Parathyroid adenoma (tissue), 2 donors: ENCODE measurements around the gene FPR1.

Experiments
- H2AFZ ChIP-seq: fragments of 300-600 bp; sonication (generic); one replicate; pipeline ENCODE4 v1.7.0; 2017; ENCODE audit warnings: antibody characterized with exemption, mild to moderate bottlenecking
- H3K27ac ChIP-seq: fragments of 300-600 bp; sonication (generic); one replicate; pipeline ENCODE4 v1.7.0; 2017
- H3K27me3 ChIP-seq: fragments of 300-600 bp; sonication (generic); one replicate; pipeline ENCODE4 v1.7.0; 2017; ENCODE audit warnings: low read length; ENCODE audit not compliant: control insufficient read depth, insufficient read depth
- H3K36me3 ChIP-seq: fragments of 300-600 bp; sonication (generic); one replicate; pipeline ENCODE4 v1.7.0; 2017; ENCODE audit warnings: low read length; ENCODE audit not compliant: control insufficient read depth, insufficient read depth
- H3K4me1 ChIP-seq: fragments of 300-600 bp; sonication (generic); one replicate; pipeline ENCODE4 v1.7.0; 2017; ENCODE audit warnings: control low read depth
- H3K4me2 ChIP-seq: fragments of 300-600 bp; sonication (generic); one replicate; pipeline ENCODE4 v1.7.0; 2017; ENCODE audit warnings: low read length
- H3K4me3 ChIP-seq: fragments of 300-600 bp; sonication (generic); one replicate; pipeline ENCODE4 v1.7.0; 2017; ENCODE audit warnings: low read depth, low read length
- H3K79me2 ChIP-seq: fragments of 300-600 bp; sonication (generic); one replicate; pipeline ENCODE4 v1.7.0; 2017; ENCODE audit warnings: control low read depth
- H3K9ac ChIP-seq: fragments of 300-600 bp; sonication (generic); one replicate; pipeline ENCODE4 v1.7.0; 2017; ENCODE audit warnings: mild to moderate bottlenecking
- H3K9me3 ChIP-seq: fragments of 300-600 bp; sonication (generic); one replicate; pipeline ENCODE4 v1.7.0; 2017; ENCODE audit warnings: low read length; ENCODE audit not compliant: control insufficient read depth
- TF ChIP-seq, protein P1 (sequence below): fragments of 300-600 bp; sonication (generic); IDR thresholded peaks from one replicate; pipeline ENCODE4 v1.7.0; 2017; ENCODE audit warnings: antibody characterized with exemption, mild to moderate bottlenecking
- donor health status: primary hyperparathyroidism.

Gene FPR1

DNA sequence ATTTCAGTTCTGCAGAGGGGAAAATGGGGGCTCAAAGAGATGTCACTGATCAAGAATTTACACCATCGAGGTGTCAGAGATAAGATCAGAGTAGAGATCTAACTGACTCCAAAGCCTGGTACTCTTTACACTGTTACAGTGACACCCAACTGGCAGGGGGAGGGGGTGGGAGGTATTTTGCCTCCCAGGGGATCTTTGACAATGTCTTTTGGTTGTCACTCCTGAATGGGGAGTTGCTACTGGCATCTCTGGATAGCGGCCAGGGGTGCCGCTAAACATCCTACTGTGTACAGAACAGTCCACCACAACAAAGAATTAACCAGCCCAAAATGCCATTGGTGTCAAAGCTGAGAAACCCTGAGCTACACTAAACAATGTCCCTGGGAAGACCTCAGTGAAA is 46.4 kb upstream of the FPR1 start:
- Histone ChIP-seq H3K79me2 (no peaks in the 10 kb centered on the region), H3K4me2 (no peak overlapping the region), H3K27ac (peak overlapping the region; percentile 98), H3K4me1 (peaks cover 42% of the 10 kb centered on the region), H3K9me3 (no peaks in the 10 kb centered on the region), H3K27me3 (no peaks in the 10 kb centered on the region), H3K9ac (no peak overlapping the region), H3K4me3 (no peak overlapping the region), H2AFZ (no peak overlapping the region), H3K36me3 (no peaks in the 10 kb centered on the region)
- TF ChIP-seq, protein P1, sequence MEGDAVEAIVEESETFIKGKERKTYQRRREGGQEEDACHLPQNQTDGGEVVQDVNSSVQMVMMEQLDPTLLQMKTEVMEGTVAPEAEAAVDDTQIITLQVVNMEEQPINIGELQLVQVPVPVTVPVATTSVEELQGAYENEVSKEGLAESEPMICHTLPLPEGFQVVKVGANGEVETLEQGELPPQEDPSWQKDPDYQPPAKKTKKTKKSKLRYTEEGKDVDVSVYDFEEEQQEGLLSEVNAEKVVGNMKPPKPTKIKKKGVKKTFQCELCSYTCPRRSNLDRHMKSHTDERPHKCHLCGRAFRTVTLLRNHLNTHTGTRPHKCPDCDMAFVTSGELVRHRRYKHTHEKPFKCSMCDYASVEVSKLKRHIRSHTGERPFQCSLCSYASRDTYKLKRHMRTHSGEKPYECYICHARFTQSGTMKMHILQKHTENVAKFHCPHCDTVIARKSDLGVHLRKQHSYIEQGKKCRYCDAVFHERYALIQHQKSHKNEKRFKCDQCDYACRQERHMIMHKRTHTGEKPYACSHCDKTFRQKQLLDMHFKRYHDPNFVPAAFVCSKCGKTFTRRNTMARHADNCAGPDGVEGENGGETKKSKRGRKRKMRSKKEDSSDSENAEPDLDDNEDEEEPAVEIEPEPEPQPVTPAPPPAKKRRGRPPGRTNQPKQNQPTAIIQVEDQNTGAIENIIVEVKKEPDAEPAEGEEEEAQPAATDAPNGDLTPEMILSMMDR: no peak

DNA sequence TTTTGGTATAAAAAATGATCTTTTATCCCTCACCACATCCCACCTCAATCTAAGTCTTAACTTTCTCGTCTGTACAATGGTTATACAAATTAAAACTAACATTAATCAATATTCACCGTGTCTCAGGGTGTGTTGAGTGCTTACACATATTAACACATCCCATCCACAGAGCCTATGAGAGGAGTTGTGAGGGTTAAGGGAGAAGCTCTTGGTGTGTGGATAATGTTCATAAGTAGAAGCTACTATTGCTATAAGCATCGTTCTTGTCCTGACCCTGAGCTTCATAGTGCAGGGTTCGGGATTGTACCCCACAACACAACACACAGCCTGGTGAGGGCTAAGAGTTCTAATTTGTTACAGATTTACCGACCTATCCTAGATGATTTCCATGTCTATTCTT is 45.8 kb upstream of the FPR1 start:
- Histone ChIP-seq H3K4me3 (no peak overlapping the region), H3K36me3 (no peaks in the 10 kb centered on the region), H3K9ac (no peak overlapping the region), H2AFZ (no peak overlapping the region), H3K4me1 (peaks cover 42% of the 10 kb centered on the region), H3K4me2 (no peak overlapping the region), H3K27me3 (no peaks in the 10 kb centered on the region), H3K27ac (no peak overlapping the region), H3K79me2 (no peaks in the 10 kb centered on the region), H3K9me3 (no peaks in the 10 kb centered on the region)
- TF ChIP-seq, protein P1: no peak

DNA sequence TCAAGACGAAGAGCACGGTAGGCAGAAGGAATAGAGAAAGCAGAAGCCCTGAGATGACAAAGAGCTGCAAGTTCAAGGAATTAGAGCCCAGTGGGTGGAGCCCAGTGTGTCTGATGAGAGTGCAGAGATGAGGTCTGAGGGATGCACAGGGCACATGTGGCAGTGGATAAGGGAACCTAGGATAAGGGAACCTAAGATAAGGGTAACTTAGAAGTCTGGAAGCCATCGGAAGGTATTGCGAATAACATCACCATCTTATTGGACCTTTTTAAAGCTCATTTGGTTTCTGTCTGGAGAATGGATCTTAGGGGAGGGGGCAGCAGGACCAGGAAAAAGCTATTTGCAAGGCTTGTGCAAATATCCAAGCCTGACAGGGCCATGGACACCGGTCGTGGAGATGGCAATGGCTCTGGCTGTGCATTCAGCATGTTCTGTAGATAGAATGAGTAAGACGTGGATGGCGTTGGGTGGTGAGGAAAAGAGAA is 44.6 kb upstream of the FPR1 start:
- Histone ChIP-seq H3K27me3 (no peaks in the 10 kb centered on the region), H3K4me3 (no peak overlapping the region), H3K4me1 (peaks cover 46% of the 10 kb centered on the region), H3K4me2 (no peak overlapping the region), H2AFZ (no peak overlapping the region), H3K9ac (no peak overlapping the region), H3K27ac (peak overlapping the region; percentile 3), H3K36me3 (no peaks in the 10 kb centered on the region), H3K79me2 (no peaks in the 10 kb centered on the region), H3K9me3 (no peaks in the 10 kb centered on the region)
- TF ChIP-seq, protein P1: no peak

DNA sequence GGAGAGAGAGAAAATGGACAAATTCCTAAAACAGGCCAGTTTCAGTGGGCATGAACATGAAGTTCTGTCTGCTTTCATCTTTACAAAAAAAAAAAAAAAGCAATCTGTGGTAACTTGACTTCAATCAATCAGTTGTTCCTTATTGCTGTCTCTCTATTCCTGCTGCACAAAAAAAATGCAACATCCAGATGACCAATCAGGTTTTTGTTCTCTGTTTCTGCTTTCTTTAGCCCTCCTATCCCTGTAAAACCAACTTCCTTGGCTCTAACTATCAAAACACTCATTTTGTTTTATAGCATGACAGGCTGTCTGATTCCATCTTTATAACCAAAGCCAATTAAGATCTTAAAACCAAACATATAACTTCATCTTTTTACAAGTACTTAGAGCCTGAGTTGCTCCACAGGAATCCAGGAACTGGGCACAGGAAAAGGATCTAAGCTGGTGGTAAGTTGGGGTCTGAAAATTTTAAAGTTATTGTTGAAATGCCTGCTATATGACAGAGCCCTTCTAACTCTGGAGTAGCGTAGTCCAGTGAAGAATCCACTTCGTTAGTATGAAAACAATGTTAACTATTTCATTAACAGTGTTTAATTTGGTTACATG is 43.3 kb upstream of the FPR1 start, which contains the start of gene FPR3:
Gene FPR3 (plus strand): TSS at position 273 of the 606 bp plus-strand sequence. CDS start 28,592 bp downstream, outside the sequence.
- H3K27me3 ChIP-seq: no peaks in the 10 kb centered on the region
- no peaks in the 10 kb centered on the region for H3K79me2 ChIP-seq
- peak within 1 kb of the TSS; percentile 72 for H3K27ac ChIP-seq
- no peak within 1 kb of the TSS for H3K4me3 ChIP-seq
- peak within 1 kb of the TSS; percentile 77 for H2AFZ ChIP-seq
- H3K9ac ChIP-seq: no peak within 1 kb of the TSS
- H3K9me3 ChIP-seq: no peaks in the 10 kb centered on the region
- peaks cover 36% of the 10 kb centered on the region for H3K4me1 ChIP-seq
- H3K4me2 ChIP-seq: no peak within 1 kb of the TSS
- no peaks in the 10 kb centered on the region for H3K36me3 ChIP-seq
- TF ChIP-seq, protein P1: no peak

DNA sequence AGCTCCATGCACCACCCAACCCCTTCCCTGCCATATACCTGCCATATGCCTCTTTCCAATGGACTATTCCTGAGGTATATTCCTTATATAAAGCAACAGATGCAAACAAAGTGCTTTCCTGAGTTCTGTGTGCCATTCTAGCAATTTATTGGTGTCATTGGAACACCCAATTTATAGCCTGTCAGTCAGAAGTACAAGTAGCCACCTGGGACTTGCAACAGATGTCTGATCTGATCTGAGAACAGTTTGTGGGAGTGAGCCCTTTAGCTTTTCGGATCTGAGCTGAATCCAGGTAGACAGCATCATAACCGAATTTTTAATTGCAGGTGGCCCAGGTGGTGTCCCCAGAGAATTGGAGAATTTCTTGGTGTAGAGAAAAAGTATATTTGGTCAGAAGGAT is 42.3 kb upstream of the FPR1 start:
- Histone ChIP-seq H3K27ac (peak overlapping the region; percentile 72), H3K4me3 (no peak overlapping the region), H3K27me3 (no peaks in the 10 kb centered on the region), H3K4me2 (no peak overlapping the region), H3K9ac (no peak overlapping the region), H2AFZ (peak overlapping the region; percentile 77), H3K9me3 (no peaks in the 10 kb centered on the region), H3K79me2 (no peaks in the 10 kb centered on the region), H3K4me1 (peaks cover 29% of the 10 kb centered on the region), H3K36me3 (no peaks in the 10 kb centered on the region)
- TF ChIP-seq, protein P1: no peak
